Liver (tissue), 9 donors: ENCODE data around the gene GRM2. TPM values are rescaled to one million over a fixed set of nuclear protein-coding genes. Genes with fewer than 3 reads are reported as not detected.

ENCODE experiments used
- DNase-seq: peaks from one replicate; pipeline ENCODE4 v3.0.0-alpha.2; 2017; ENCODE audit warnings: low spot score
- H3K27ac ChIP-seq, 2 donors: one replicate each; pipeline ENCODE4 v1.7.0; 2013; ENCODE audit warnings: inconsistent platforms in 2 of 2, low read length in 2 of 2, control low read depth in 1 of 2, low read depth in 1 of 2, mild to moderate bottlenecking in 1 of 2
- H3K27me3 ChIP-seq, 4 donors: one replicate each; pipeline versions ENCODE4 v1.6.1 to v1.7.0; 2013; ENCODE audit warnings: low read length in 3 of 4, inconsistent platforms in 1 of 4, mild to moderate bottlenecking in 1 of 4, moderate library complexity in 1 of 4; ENCODE audit not compliant: control insufficient read depth in 4 of 4, insufficient read depth in 4 of 4
- H3K36me3 ChIP-seq, 4 donors: one replicate each; pipeline versions ENCODE4 v1.6.1 to v1.7.0; 2013; ENCODE audit warnings: low read length in 3 of 4, mild to moderate bottlenecking in 3 of 4, low read depth in 1 of 4, moderate library complexity in 1 of 4; ENCODE audit not compliant: control insufficient read depth in 4 of 4, insufficient read depth in 3 of 4
- H3K4me1 ChIP-seq, 4 donors: one replicate each; pipeline versions ENCODE4 v1.6.1 to v1.7.0; 2013; ENCODE audit warnings: low read length in 3 of 4, mild to moderate bottlenecking in 3 of 4, moderate library complexity in 1 of 4; ENCODE audit not compliant: control insufficient read depth in 4 of 4, insufficient read depth in 4 of 4
- H3K4me3 ChIP-seq, 3 donors: one replicate each; pipeline versions ENCODE4 v1.6.1 to v1.7.0; 2013; ENCODE audit warnings: low read length in 3 of 3, control low read depth in 1 of 3, low read depth in 1 of 3, mild to moderate bottlenecking in 1 of 3
- H3K9ac ChIP-seq, 2 donors: one replicate each; pipeline ENCODE4 v1.7.0; 2013; ENCODE audit warnings: low read length in 2 of 2, mild to moderate bottlenecking in 2 of 2, moderate library complexity in 2 of 2, control low read depth in 1 of 2, low read depth in 1 of 2
- H3K9me3 ChIP-seq, 4 donors: one replicate each; pipeline versions ENCODE4 v1.6.1 to v1.7.0; 2013; ENCODE audit warnings: low read length in 3 of 4; ENCODE audit not compliant: control insufficient read depth in 4 of 4
- EGR1 ChIP-seq, 2 donors: IDR thresholded peaks; 2 replicates each; pipeline ENCODE4 v1.6.1; 2016 to 2018; ENCODE audit warnings: antibody characterized with exemption in 2 of 2, low read depth in 2 of 2
- HNF4A ChIP-seq, 2 donors: conservative IDR thresholded peaks; 2 replicates each; pipeline ENCODE4 v1.6.1; 2016; ENCODE audit warnings: antibody characterized with exemption in 2 of 2, mild to moderate bottlenecking in 2 of 2
- RAD21 ChIP-seq, 2 donors: IDR thresholded peaks; 2 replicates each; pipeline ENCODE4 v1.6.1; 2016; ENCODE audit warnings: antibody characterized with exemption in 2 of 2, mild to moderate bottlenecking in 2 of 2
- SP1 ChIP-seq: IDR thresholded peaks from 2 replicates; pipeline ENCODE4 v1.6.1; 2018; ENCODE audit warnings: antibody characterized with exemption, mild to moderate bottlenecking
- TAF1 ChIP-seq: conservative IDR thresholded peaks from 2 replicates; pipeline ENCODE4 v1.6.1; 2016; ENCODE audit warnings: antibody characterized with exemption, mild to moderate bottlenecking
- whole genome bisulfite sequencing: extraction: QIAGEN DNeasy Blood & Tissue Kit; methylation state at CpG from one replicate; pipeline ENCODE4 v1.1.7; 2013; 5-methylcytosine and 5-hydroxymethylcytosine counted together
- polyA plus RNA-seq, 2 donors: library from polyadenylated mRNA; stranded (reverse) in 1 of 2; unstranded in 1 of 2; fragments of 200-250 nt in 1 of 2; fragments of >200 nt in 1 of 2; fragmentation: Nextera tagmentation in 1 of 2; extraction: Ambion mirVana in 1 of 2; gene quantifications; one replicate each; pipeline versions ENCODE4 v1.2.1 to v1.2.3, GENCODE V29; 2013 to 2015
- total RNA-seq, 2 donors: library from RNA; depleted of rRNA; stranded (reverse); fragments of >200 nt; gene quantifications; one replicate each; pipeline ENCODE4 v1.2.3, GENCODE V29; 2014
- TF ChIP-seq, protein P1 (sequence below): fragments of 150-350 bp; IDR thresholded peaks from 2 replicates; pipeline ENCODE4 v1.5.1; 2017; ENCODE audit warnings: improper control_type of control experiment, low read depth, low read length; ENCODE audit not compliant: missing input control
- TF ChIP-seq, protein P2 (sequence below): IDR thresholded peaks from 2 replicates; pipeline ENCODE4 v1.6.1; 2016; ENCODE audit warnings: antibody characterized with exemption, mild to moderate bottlenecking
- donor health status: healthy.
- donor health status: healthy.
- donor health status: healthy.
- donor health status: healthy.
- donor health status: healthy.

The GRM2 gene
- total and polyA plus RNA-seq, 4 donors: 0.02 to 0.08 TPM; not detected in 2

DNA sequence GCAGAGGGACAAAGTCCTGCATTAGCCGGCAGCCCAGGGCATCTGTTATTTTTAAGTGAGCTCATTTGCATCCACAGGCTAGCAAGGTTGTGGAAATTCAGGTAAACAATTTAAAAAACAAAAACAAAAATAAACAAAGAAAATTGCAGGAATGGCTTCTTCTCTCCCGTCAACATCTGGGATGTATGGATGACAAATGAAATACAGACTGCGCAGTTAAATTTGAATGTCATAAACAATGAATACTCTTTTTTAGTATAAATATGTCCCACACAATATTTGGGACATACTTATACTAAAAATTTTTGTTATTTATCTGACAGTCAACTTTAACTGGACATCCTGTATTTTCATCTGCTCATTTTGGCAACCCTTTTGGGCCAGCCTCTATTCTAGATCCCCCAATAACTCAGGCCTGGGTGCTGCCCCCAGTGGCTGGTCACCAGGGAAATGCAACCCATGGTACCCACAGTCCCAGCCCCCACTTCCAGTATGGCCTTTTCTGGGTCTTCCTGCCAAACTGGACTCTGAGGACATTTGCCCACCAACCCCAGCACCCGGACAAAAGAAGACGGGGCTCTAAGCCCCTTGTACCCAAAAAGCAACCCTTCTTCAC, 12.7 kb downstream of the GRM2 start:
- Histone ChIP-seq H3K4me3 (no peak overlapping the region), H3K9ac (no peak overlapping the region), H3K36me3 (no peaks in the 10 kb centered on the region), H3K27ac (no peak overlapping the region), H3K27me3 (no peaks in the 10 kb centered on the region), H3K4me1 (no peaks in the 10 kb centered on the region), H3K9me3 (no peaks in the 10 kb centered on the region)
- no peak for TF ChIP-seq TAF1
- TF ChIP-seq, protein P1, sequence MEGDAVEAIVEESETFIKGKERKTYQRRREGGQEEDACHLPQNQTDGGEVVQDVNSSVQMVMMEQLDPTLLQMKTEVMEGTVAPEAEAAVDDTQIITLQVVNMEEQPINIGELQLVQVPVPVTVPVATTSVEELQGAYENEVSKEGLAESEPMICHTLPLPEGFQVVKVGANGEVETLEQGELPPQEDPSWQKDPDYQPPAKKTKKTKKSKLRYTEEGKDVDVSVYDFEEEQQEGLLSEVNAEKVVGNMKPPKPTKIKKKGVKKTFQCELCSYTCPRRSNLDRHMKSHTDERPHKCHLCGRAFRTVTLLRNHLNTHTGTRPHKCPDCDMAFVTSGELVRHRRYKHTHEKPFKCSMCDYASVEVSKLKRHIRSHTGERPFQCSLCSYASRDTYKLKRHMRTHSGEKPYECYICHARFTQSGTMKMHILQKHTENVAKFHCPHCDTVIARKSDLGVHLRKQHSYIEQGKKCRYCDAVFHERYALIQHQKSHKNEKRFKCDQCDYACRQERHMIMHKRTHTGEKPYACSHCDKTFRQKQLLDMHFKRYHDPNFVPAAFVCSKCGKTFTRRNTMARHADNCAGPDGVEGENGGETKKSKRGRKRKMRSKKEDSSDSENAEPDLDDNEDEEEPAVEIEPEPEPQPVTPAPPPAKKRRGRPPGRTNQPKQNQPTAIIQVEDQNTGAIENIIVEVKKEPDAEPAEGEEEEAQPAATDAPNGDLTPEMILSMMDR: no peak
- 78% methylated on average over 5 of the region's 5 CpGs for WGBS
- no peak for DNase-seq

DNA sequence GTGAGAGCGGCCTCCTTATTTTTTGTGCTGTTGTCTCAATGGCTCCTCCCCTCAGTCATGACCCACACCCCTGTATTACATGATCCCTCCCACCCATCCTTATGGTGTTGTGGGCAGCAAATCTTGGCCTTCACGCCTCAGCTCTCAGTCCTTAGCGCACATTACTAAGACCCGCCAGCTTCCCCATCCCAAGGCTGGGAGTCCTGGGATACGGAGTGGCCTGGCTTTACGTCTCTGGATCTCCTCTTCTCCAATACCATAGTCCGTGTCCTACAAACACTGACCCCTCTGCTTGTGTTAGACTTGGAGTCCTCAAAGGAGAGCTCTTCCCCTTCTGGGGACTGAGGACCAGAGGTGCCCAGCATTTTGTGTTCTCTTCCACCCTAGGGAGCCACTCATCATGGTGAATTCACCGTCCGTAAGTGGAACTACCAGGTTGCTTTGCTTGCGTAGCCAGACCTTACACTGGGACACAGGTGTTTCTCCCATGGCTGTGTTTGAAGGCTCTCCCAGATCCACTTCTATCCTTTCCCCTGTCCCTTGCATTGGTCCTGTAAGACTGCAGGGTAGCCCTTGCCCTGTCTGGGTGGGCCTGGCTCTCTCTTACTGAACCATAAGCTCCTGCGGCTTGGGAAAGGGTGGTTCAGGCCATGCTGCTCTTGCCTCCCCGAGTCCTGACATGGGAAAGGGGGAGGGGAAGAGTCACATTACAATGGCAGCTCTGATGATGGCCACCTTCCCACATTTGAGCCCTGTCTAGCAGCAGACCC, 13.6 kb downstream of the GRM2 start:
- H3K4me3 ChIP-seq: no peak overlapping the region
- peak; percentile 16 for DNase-seq
- no peaks in the 10 kb centered on the region for H3K4me1 ChIP-seq
- 92% methylated on average over 12 of the region's 12 CpGs for WGBS
- H3K9ac ChIP-seq: no peak overlapping the region
- no peak overlapping the region for H3K27ac ChIP-seq
- TF ChIP-seq HNF4A (conservative IDR thresholded peaks at IDR 0.05): no peak
- no peak for TF ChIP-seq EGR1 (IDR thresholded peaks at IDR 0.05; ENCODE audit: low read depth in 2 of 2)
- no peak for TF ChIP-seq SP1
- TF ChIP-seq, protein P1: no peak
- TF ChIP-seq RAD21 (IDR thresholded peaks at IDR 0.05): no peak
- TF ChIP-seq, protein P2, sequence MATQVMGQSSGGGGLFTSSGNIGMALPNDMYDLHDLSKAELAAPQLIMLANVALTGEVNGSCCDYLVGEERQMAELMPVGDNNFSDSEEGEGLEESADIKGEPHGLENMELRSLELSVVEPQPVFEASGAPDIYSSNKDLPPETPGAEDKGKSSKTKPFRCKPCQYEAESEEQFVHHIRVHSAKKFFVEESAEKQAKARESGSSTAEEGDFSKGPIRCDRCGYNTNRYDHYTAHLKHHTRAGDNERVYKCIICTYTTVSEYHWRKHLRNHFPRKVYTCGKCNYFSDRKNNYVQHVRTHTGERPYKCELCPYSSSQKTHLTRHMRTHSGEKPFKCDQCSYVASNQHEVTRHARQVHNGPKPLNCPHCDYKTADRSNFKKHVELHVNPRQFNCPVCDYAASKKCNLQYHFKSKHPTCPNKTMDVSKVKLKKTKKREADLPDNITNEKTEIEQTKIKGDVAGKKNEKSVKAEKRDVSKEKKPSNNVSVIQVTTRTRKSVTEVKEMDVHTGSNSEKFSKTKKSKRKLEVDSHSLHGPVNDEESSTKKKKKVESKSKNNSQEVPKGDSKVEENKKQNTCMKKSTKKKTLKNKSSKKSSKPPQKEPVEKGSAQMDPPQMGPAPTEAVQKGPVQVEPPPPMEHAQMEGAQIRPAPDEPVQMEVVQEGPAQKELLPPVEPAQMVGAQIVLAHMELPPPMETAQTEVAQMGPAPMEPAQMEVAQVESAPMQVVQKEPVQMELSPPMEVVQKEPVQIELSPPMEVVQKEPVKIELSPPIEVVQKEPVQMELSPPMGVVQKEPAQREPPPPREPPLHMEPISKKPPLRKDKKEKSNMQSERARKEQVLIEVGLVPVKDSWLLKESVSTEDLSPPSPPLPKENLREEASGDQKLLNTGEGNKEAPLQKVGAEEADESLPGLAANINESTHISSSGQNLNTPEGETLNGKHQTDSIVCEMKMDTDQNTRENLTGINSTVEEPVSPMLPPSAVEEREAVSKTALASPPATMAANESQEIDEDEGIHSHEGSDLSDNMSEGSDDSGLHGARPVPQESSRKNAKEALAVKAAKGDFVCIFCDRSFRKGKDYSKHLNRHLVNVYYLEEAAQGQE: no peak
- no peaks in the 10 kb centered on the region for H3K27me3 ChIP-seq
- H3K36me3 ChIP-seq: no peaks in the 10 kb centered on the region
- H3K9me3 ChIP-seq: no peaks in the 10 kb centered on the region
